AG09319 (cell line): ENCODE measurements around the gene UPF1.

ENCODE experiments used
- DNase-seq: peaks from one replicate; pipeline ENCODE4 v3.0.0-alpha.2; 2010; ENCODE audit warnings: low read depth; ENCODE audit errors: extremely low read depth
- CTCF ChIP-seq: IDR thresholded peaks from 2 replicates; pipeline ENCODE4 v1.5.1; 2011; ENCODE audit warnings: low read depth, mild to moderate bottlenecking, inconsistent platforms, low read length, moderate library complexity

The UPF1 gene

GRCh38 chr19:18903156-18904037 is 71.6 kb downstream of the UPF1 start:
- DNase-seq: no peak
- no peak for TF ChIP-seq CTCF

- TF ChIP-seq CTCF: no peak
These were observed 72.7 kb downstream of the UPF1 start for GRCh38 chr19:18904334-18905057.

GRCh38 chr19:18905058-18905456 is 73.3 kb downstream of the UPF1 start:
- DNase-seq: no peak
- TF ChIP-seq CTCF: no peak

More at GRCh38 chr19:18904334-18905057, 72.7 kb downstream of the UPF1 start:
- no peak for DNase-seq

GRCh38 chr19:18905513-18906236 is 73.9 kb downstream of the UPF1 start:
- TF ChIP-seq CTCF: no peak
- DNase-seq: no peak

GRCh38 chr19:18906605-18907519 is 75.1 kb downstream of the UPF1 start:
- TF ChIP-seq CTCF: no peak
- no peak for DNase-seq

- no peak for TF ChIP-seq CTCF
- no peak for DNase-seq
These were observed 77.3 kb downstream of the UPF1 start for GRCh38 chr19:18908917-18909619.
